Measurements from ENCODE around the gene MTERF4. TPM values are rescaled to one million over a fixed set of nuclear protein-coding genes. Genes with fewer than 3 reads are reported as not detected.

Gene MTERF4
- total RNA-seq, 2 experiments from 2014 or later, result 33.2 to 36.6 TPM

GRCh38 chr2:241148891-241149674 lies 47.0 kb upstream of the MTERF4 start, which contains the start of gene PASK:
PASK (minus strand) TSS chr2:241149472; CDS start chr2:241143032, 6,440 bp downstream.
- TF ChIP-seq CTCF (IDR thresholded peaks at IDR 0.05), result no peak
- ATAC-seq (peak; percentile 86), DNase-seq (peak; percentile 99)
- Mint-ChIP-seq H3K36me3 (ENCODE audit: low read depth) (peaks cover 8% of the 10 kb centered on the region), H3K27ac (peak within 1 kb of the TSS; percentile 90), H3K4me1 (ENCODE audit: low read depth) (peaks cover 44% of the 10 kb centered on the region), H3K9me3 (no peaks in the 10 kb centered on the region), H3K27me3 (no peaks in the 10 kb centered on the region), H3K4me3 (peak within 1 kb of the TSS; percentile 86)
- ChIA-PET CTCF (interaction anchor here (0.7 to 3.7 kb wide), 8 partner anchors 11 to 166 kb away, joined by 3 to 30 read pairs (median 4); partner anchors contain the start of gene MTERF4), POLR2A (interaction anchor here (0.7 to 3.8 kb wide), 9 partner anchors 12 to 122 kb away, joined by 3 to 24 read pairs (median 7); partner anchors contain the start of gene MTERF4)
- intact Hi-C loops (cut with micrococcal nuclease), result loop anchor here (5.0 to 10.0 kb wide), 2 partner anchors 42 to 64 kb away; no protein-coding TSS in a partner anchor

- CTCF ChIA-PET, result interaction anchor here (1.2 kb wide), 1 partner anchor 70 kb away, joined by 8 read pairs; no protein-coding TSS in a partner anchor
- H3K36me3 Mint-ChIP-seq (ENCODE audit: low read depth), result peaks cover 3% of the 10 kb centered on the region
- H3K9me3 Mint-ChIP-seq, result no peaks in the 10 kb centered on the region
- intact Hi-C loops (cut with micrococcal nuclease), result loop anchor here (5.0 to 10.0 kb wide), 2 partner anchors 41 to 63 kb away; no protein-coding TSS in a partner anchor
- H3K27me3 Mint-ChIP-seq, result no peaks in the 10 kb centered on the region
- TF ChIP-seq CTCF (IDR thresholded peaks at IDR 0.05), result no peak
- peak overlapping the region; percentile 86 for H3K4me3 Mint-ChIP-seq
- DNase-seq (no peak), ATAC-seq (no peak)
- POLR2A ChIA-PET, result interaction anchor here (1.8 to 3.8 kb wide), 2 partner anchors 36 to 45 kb away, joined by 7 to 24 read pairs; partner anchors contain the start of gene MTERF4
- H3K4me1 Mint-ChIP-seq (ENCODE audit: low read depth), result peaks cover 39% of the 10 kb centered on the region
- H3K27ac Mint-ChIP-seq, result no peak overlapping the region
These were observed 46.2 kb upstream of the MTERF4 start for GRCh38 chr2:241148239-241148638.

GRCh38 chr2:241147336-241147735 lies 45.2 kb upstream of the MTERF4 start:
- POLR2A ChIA-PET, result no interaction called here
- ATAC-seq (no peak), DNase-seq (no peak)
- H3K9me3 Mint-ChIP-seq, result no peaks in the 10 kb centered on the region
- CTCF ChIA-PET, result interaction anchor here (0.9 to 1.2 kb wide), 2 partner anchors 69 kb away, joined by 3 to 8 read pairs; no protein-coding TSS in a partner anchor
- intact Hi-C loops (cut with micrococcal nuclease), result loop anchor here (5.0 to 10.0 kb wide), 2 partner anchors 40 to 63 kb away; no protein-coding TSS in a partner anchor
- H3K27ac Mint-ChIP-seq, result no peak overlapping the region
- H3K27me3 Mint-ChIP-seq, result no peaks in the 10 kb centered on the region
- H3K4me3 Mint-ChIP-seq, result no peak overlapping the region
- TF ChIP-seq CTCF (IDR thresholded peaks at IDR 0.05), result no peak
- peaks cover 34% of the 10 kb centered on the region for H3K4me1 Mint-ChIP-seq (ENCODE audit: low read depth)
- H3K36me3 Mint-ChIP-seq (ENCODE audit: low read depth), result peaks cover 4% of the 10 kb centered on the region

GRCh38 chr2:241146286-241146685 lies 44.2 kb upstream of the MTERF4 start:
- no peak for TF ChIP-seq CTCF (IDR thresholded peaks at IDR 0.05)
- intact Hi-C loops (cut with micrococcal nuclease), result loop anchor here (5.0 to 10.0 kb wide), 2 partner anchors 39 to 61 kb away; no protein-coding TSS in a partner anchor
- CTCF ChIA-PET, result interaction anchor here (1.5 kb wide), 1 partner anchor 68 kb away, joined by 6 read pairs; no protein-coding TSS in a partner anchor
- H3K27me3 Mint-ChIP-seq, result no peaks in the 10 kb centered on the region
- no peak overlapping the region for H3K4me3 Mint-ChIP-seq
- no peaks in the 10 kb centered on the region for H3K9me3 Mint-ChIP-seq
- peaks cover 6% of the 10 kb centered on the region for H3K36me3 Mint-ChIP-seq (ENCODE audit: low read depth)
- POLR2A ChIA-PET, result interaction anchor here (0.9 to 1.1 kb wide), 2 partner anchors 33 to 205 kb away, joined by 3 read pairs; no protein-coding TSS in a partner anchor
- DNase-seq, result no peak
- no peak for ATAC-seq
- H3K4me1 Mint-ChIP-seq (ENCODE audit: low read depth), result peaks cover 23% of the 10 kb centered on the region
- H3K27ac Mint-ChIP-seq, result no peak overlapping the region

All from activated CD8-positive, alpha-beta T cell treated with anti-CD3 and anti-CD28 coated beads for 36 hours (primary cell).